ENCODE measurements around the gene KRT1.

GRCh38 chr12:52716061-52716460 is 35.9 kb upstream of the KRT1 start:
- TF ChIP-seq ZBTB1 (tag by site-specific recombination; IDR thresholded peaks at IDR 0.05): no peak
- TF ChIP-seq CTCF (tag by site-specific recombination; IDR thresholded peaks at IDR 0.05): no peak
- no peak for TF ChIP-seq ZIC2 (tag by site-specific recombination; IDR thresholded peaks at IDR 0.05)
- TF ChIP-seq ZNF138 (tag by site-specific recombination; IDR thresholded peaks at IDR 0.05; ENCODE audit: borderline replicate concordance): no peak
- no peak for TF ChIP-seq BCL11B (tag by site-specific recombination; IDR thresholded peaks at IDR 0.05; ENCODE audit: low read depth)
- no peak for TF ChIP-seq YY1 (tag by site-specific recombination; IDR thresholded peaks at IDR 0.05)
- no peak for TF ChIP-seq ZNF280C (tag by site-specific recombination; IDR thresholded peaks at IDR 0.05)
- TF ChIP-seq BCL11A (tag by site-specific recombination; IDR thresholded peaks at IDR 0.05; ENCODE audit: low read depth): no peak
- TF ChIP-seq MEIS1 (CRISPR knock-in tag; IDR thresholded peaks at IDR 0.05; ENCODE audit: borderline replicate concordance): no peak
- no peak for TF ChIP-seq ZNF785 (tag by site-specific recombination; IDR thresholded peaks at IDR 0.05)
- TF ChIP-seq ZNF707 (tag by site-specific recombination; IDR thresholded peaks at IDR 0.05): no peak
- no peak for TF ChIP-seq ZNF274 (IDR thresholded peaks at IDR 0.05; ENCODE audit: low read length)
- TF ChIP-seq ZNF274 (tag by site-specific recombination; IDR thresholded peaks at IDR 0.05; ENCODE audit: borderline replicate concordance): no peak
- no peak for TF ChIP-seq ATF2 (tag by site-specific recombination; IDR thresholded peaks at IDR 0.05; ENCODE audit: low read depth)
- no peak for TF ChIP-seq KLF1 (tag by site-specific recombination; IDR thresholded peaks at IDR 0.05)
